Stimulated activated CD8-positive, alpha-beta memory T cell treated with anti-CD3 and anti-CD28 coated beads, Interleukin-7, amount 100 ng/mL, for 24 hours (primary cell): Measurements from ENCODE around the gene ZNF618.
"Not testable (repeated sequence)": the region's sequence is repeated elsewhere in the genome, so short reads cannot be mapped to it uniquely, and the experiment has no call there.

ENCODE experiments used
- DNase-seq: peaks from one replicate; pipeline ENCODE4 v3.0.0-alpha.2; 2020; ENCODE audit warnings: low read depth

ZNF618 gene

GRCh38 chr9:114065304-114065703 lies 189.2 kb downstream of the ZNF618 start:
- DNase-seq = no peak

DNA sequence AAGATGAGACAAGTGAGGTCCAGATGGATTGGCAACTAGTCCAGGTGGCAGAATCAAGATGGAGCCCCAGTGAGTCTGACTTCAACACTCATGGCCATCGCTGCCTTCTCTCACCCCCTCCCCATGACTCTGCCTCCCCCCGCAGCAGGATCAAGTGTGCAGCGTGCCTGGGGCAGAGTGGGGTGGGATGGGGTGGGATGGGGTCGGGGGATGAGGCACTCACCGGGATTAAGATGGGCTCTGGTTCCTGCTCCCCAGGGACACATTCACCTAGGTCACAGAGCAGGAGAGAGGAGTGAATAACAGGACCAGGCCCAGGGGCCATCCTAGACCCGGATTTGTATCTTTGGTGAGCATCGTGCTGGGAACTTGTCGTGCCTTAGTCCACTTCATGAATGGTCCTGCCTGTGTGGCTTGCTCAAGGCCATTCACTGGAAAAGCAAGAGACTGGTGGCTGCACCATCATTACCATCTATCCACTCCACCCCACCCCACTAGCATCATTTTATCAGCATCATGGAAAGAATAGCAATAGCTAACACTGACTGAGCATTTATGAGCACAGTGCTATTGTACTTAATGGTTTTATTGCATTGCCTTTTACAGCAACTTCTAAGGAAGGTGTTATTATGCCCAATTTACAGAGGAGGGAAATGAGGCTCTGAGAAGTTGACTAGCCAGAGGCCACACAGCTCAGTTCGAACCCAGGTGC lies 193.5 kb downstream of the ZNF618 start:
- no peak for DNase-seq

DNA sequence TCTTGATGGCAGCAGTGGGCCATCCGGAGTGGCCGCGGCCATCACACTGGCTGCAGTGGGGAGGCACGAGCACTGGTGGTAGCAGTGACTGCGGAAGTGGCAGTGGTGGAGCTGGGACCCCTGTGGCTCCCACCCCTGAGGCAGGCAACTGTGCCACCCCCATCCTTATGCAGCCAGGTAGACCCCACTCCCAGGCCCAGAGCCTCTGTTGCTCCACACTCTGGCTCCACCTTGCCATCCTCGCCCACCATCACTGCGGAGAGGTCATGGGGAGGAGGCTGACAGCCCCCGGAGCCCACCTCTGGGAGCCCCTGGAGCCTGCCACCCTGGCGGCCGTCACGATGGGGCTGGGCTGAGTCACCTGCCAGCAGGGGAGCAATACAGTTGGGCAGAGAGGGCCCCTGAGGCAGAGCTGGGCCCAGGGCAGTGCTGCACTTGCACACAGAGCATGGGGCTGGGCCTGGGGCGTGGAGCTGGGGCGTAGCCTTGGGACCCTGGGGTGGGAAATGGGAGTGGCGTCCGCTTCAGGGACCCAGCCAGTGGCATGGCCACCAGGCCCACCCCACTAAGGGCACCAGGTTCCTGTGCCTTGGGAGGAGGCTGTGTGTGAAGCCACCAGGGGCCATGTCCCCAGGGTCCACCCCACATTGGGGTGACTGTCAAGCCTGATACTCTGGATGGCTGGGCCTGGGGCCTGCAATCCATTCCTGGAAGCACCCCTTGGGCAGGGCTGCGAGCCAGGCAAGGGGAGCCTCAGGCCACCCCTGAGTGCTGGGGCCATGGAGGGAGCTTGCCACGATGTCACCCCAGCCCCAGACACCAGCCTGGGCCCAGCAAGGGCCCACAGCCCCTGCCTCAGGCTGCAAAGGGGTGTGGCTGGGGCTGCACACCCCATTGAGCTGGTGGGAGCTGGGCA lies 194.3 kb downstream of the ZNF618 start:
- DNase-seq = no peak

DNA sequence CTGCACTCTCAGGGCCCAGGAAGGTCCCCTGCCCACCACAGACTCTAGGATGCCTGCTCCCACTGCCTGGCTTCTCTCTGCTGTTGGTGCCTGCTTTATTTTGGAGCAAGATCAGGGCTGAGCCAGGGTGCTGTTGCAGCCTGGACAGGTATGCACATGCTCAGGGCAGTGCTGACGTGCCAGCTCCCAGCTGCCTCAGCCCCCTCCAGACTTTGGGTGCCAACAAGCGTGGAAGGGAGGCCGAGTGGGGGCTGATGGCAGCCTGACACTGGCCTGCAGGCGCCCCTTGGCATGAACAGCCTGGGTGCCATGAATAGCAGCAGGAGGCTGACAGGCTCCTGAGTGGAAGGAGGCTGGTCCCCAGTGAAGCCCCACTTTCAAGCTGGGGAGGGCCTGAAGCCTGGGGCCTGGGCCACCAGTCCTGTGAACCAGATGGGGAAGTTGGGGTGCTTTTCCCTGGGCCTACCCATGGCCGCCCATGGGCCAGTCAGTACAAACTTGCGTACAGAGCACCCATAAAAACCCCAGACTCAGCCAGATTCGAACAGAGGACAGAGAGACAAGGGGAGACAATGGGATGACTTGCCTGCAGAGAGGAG lies 195.2 kb downstream of the ZNF618 start:
- DNase-seq = no peak

DNA sequence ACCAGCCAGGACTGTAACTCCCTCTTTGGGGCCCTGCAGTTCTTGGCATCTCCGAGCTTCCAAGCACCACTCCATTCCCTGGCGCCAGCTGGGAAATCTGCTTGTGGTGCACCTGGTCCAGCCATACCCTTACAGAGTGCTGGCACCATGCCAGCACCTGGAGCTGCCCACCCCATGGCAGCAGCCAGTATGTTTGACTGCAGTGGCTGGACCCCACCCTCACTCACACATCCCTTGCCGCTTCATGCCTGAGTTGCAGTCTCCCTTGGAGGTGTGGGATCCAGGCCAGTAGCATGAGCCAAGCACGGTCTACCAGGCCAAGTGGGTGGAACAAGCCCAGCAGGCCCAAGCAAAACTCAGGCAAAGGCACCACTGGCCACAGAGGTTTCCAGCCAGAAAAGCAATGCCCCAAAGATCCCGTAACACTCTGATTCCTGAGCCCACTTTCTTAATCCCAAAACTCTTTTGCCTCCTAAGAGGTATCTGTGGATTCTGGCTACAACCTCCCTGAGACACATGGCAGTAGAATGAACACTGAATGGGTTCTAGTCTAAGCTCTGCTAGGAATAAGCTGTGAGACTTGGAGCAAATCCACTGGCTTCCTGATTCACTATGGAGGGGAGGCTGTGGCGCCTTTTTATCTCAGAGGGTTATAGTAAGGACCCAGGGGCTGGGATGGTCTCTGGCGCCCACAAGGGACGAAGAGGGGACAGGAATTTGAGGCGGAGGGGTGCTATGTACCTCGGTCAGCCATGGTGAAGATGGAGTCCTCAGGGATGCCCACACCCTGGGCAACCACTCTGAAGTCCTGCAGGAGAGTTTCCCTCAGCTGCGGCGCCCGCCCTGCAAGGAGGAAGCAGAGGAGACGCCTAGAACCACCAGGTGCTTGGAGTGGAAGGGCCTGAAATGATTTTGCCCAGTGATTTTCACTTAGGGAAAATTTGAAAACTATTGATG lies 196.4 kb downstream of the ZNF618 start:
- DNase-seq = no peak

DNA sequence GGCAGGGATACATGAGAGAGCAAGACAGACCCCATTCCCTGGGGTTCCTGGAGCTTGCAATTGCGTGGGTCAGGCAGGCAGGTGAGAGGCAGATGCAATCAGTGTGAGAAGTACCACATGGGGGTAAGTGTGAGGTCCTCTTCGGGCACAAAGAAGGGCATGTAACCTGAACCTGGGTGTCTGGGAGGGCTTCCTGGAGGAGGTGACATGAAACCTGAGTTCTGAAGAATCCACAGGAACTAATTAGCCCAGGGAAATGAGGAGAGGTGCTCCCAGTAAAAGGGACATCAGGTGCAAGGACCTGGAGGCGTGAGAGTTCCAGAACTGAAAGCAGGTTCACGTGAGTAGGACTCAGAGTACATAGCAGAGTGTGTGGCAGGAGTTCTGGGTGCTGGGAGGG lies 199.5 kb downstream of the ZNF618 start:
- no peak for DNase-seq

- no peak for DNase-seq
Observed at GRCh38 chr9:114076237-114077161, 200.4 kb downstream of the ZNF618 start.

DNA sequence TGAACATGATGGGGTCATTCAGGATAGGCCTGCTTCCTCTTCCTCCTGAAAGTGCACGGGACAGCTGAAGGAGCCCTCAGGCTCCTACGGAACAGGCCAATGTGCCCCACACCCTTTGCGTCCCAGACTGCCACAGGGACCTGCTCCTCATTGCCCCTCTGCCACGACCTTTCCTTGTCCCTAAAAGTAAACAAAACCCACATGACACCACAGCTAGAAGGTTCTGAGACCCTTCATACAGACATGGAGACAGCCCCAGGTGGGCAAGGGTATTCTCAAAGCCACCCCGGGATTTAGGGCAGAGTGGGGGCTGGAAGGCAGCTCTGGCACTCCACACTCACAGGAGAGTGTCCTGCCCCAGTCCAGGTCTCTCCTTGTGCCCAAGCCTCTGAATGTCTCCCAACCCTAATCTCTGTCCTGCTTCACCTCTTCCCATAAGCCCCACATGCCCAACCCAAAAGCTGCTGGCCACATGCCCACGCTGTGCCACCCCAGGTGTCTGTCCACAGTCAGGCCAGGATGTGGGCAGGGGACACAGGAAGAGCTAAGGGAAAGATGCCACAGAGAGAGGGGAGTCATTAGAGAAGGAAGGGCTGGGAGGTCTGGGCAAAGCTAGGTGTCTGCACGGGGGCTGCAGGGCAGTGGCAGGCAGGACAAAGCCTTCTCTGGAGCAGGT lies 201.2 kb downstream of the ZNF618 start:
- DNase-seq = no peak

GRCh38 chr9:114078021-114078780 lies 202.1 kb downstream of the ZNF618 start, which contains the start of gene AMBP:
AMBP (minus strand) TSS chr9:114078300; CDS start chr9:114078209, 91 bp downstream.
- no peak for DNase-seq

GRCh38 chr9:114078781-114079156 lies 202.7 kb downstream of the ZNF618 start:
- DNase-seq = no peak

GRCh38 chr9:114080195-114080772 lies 204.2 kb downstream of the ZNF618 start:
- DNase-seq = no peak

DNA sequence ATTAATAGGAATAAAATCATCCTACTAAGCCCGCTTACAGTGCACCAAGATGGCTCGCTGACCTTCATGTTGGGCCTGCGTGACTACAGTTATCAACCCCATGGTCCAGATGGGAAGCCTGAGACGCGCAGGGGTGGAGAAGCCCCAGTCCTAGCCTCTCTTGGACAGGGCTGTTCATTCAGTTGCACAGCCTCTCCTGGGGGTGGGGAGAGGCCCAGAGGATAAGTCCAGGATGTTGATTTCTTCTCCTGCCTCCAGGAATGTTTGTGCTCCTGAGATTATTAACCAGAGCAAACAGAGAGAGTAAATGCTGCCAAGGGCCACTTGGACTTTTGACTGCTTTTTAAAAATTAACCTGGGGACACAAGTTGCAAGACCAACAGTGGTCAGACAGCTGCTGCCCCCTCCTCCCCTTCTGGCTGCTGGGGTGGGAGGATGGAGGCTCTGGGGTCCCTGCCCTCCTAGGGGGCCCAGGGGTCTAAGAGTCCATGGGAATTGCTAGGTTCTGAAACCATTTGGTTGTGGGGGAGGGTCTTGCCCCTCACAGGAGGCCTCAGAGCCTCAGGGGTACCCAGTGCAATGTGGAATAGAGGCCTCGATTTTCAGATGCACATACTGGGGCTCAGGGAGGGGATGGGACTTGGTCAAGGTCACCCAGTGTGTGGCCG lies 204.8 kb downstream of the ZNF618 start:
- DNase-seq = no peak

DNA sequence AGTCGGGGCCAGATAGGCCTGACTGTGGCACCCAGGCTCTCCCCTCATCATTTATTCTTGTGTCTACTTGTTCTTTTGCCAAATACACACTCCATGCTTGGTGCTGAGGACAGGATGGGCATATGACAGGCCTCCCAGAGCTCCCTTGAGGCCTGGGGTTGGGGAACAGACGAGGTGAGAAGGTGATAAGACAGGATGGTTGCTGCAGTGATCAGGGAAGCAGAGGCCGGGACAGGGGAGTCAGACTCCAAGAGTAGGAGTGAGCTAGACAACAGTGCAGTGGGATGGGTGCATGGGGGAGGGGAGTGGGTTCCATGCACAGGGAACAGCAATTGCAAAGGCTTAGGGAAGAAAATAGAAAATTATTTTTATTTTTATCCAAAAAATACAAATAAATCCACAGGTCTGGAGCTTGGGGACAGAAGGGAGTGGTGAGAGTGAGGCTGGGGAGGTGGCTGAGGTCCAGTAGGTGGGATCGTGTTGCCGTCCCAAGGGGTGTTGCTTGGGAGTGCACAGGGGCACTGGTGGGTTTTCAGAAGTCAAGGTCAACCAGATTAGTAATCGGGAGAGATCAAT lies 205.4 kb downstream of the ZNF618 start:
- DNase-seq = no peak

GRCh38 chr9:114082017-114082762 lies 206.1 kb downstream of the ZNF618 start:
- peak; percentile 75 for DNase-seq

GRCh38 chr9:114082763-114083412 lies 206.8 kb downstream of the ZNF618 start:
- DNase-seq = not testable (repeated sequence)

- no peak for DNase-seq
Observed at GRCh38 chr9:114083666-114084065, 207.6 kb downstream of the ZNF618 start.
